ENCODE measurements around the gene LDHAL6A. TPM values are rescaled to one million over a fixed set of nuclear protein-coding genes. Genes with fewer than 3 reads are reported as not detected.

Gene LDHAL6A
- total and polyA plus RNA-seq, 2 of the 13 experiments (the other 11 are each of a cell fraction or from before 2014, with no cell fraction given): not detected

GRCh38 chr11:18526521-18527296 is 71.1 kb downstream of the LDHAL6A start, which contains the start of gene TSG101 (continued):
- TF ChIP-seq GATA4 (IDR thresholded peaks at IDR 0.05; ENCODE audit: borderline replicate concordance, low read depth) (no peak), ZNF552 (CRISPR knock-in tag; IDR thresholded peaks at IDR 0.05; ENCODE audit: borderline replicate concordance) (no peak), ZNF629 (CRISPR knock-in tag; conservative IDR thresholded peaks at IDR 0.05) (no peak), TFAP4 (IDR thresholded peaks at IDR 0.05; ENCODE audit: borderline replicate concordance, low read depth) (peak; percentile 38; the same call in 1 of the 2 replicates), ZNF44 (CRISPR knock-in tag; IDR thresholded peaks at IDR 0.05) (0 out of 2 replicates have a peak, but pooled peaks have one; percentile 75), HNRNPK (IDR thresholded peaks at IDR 0.05; ENCODE audit: low read depth, low read length, poor library complexity, severe bottlenecking) (peak; percentile 68), ZNF879 (CRISPR knock-in tag; IDR thresholded peaks at IDR 0.05) (0 out of 2 replicates have a peak, but pooled peaks have one; percentile 58), ZXDC (CRISPR knock-in tag; IDR thresholded peaks at IDR 0.05) (peak; percentile 99), JARID2 (CRISPR knock-in tag; IDR thresholded peaks at IDR 0.05; ENCODE audit: insufficient replicate concordance) (peak; percentile 87), DPF2 (CRISPR knock-in tag; IDR thresholded peaks at IDR 0.05; ENCODE audit: borderline replicate concordance, low read depth) (no peak), ZNF556 (CRISPR knock-in tag; IDR thresholded peaks at IDR 0.05; ENCODE audit: borderline replicate concordance) (peak; percentile 87), ZNF691 (CRISPR knock-in tag; IDR thresholded peaks at IDR 0.05; ENCODE audit: borderline replicate concordance, low read depth) (no peak), ARID2 (CRISPR knock-in tag; IDR thresholded peaks at IDR 0.05; ENCODE audit: borderline replicate concordance) (no peak), RBM39 (IDR thresholded peaks at IDR 0.05; ENCODE audit: low read depth, low read length, poor library complexity, severe bottlenecking) (peak; percentile 81), TGIF2 (CRISPR knock-in tag; IDR thresholded peaks at IDR 0.05) (peak; percentile 39; the same call in 1 of the 2 replicates)

Measured in HepG2 (cell line).